ENCODE data around the gene TEX54.

DNA sequence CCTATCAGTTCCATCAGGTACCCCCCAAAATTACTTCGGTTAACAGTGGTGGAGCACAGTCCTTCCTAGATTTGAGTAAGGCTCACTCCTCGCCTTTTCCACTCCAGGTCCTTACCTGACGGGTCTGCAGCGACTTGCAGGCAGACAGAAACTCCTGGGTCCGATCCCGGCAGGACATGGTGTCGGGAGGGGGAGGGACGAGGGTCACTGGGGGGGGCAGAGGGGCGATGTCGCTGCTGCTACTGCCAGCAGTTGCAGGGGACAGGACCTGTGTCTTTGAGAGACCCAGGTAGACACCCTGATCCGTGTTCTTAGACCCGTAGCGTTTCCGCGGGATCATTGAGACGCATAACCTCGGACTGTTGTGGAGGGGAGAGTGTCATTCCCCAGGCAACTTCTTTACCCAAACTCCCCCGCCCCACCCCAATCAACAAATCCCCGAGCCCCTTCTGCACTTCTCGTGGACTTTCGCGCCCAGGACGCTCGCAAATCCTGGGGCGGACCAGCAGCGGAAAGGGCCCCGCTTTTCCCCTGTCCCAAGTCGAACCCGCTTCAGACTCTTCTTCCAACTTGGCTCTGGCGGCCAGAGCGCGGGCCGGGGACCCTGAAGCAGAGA, 1.6 kb downstream of the TEX54 start:
- TF ChIP-seq, protein P1, sequence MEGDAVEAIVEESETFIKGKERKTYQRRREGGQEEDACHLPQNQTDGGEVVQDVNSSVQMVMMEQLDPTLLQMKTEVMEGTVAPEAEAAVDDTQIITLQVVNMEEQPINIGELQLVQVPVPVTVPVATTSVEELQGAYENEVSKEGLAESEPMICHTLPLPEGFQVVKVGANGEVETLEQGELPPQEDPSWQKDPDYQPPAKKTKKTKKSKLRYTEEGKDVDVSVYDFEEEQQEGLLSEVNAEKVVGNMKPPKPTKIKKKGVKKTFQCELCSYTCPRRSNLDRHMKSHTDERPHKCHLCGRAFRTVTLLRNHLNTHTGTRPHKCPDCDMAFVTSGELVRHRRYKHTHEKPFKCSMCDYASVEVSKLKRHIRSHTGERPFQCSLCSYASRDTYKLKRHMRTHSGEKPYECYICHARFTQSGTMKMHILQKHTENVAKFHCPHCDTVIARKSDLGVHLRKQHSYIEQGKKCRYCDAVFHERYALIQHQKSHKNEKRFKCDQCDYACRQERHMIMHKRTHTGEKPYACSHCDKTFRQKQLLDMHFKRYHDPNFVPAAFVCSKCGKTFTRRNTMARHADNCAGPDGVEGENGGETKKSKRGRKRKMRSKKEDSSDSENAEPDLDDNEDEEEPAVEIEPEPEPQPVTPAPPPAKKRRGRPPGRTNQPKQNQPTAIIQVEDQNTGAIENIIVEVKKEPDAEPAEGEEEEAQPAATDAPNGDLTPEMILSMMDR (conservative IDR thresholded peaks at IDR 0.05; ENCODE audit: low read depth, low read length): no peak
- TF ChIP-seq POLR2A (IDR thresholded peaks at IDR 0.05; ENCODE audit: low read depth, low read length) (no peak), MAFK (IDR thresholded peaks at IDR 0.05; ENCODE audit: low read depth, low read length) (no peak), CHD1 (IDR thresholded peaks at IDR 0.05; ENCODE audit: low read depth, low read length) (no peak), SMC3 (IDR thresholded peaks at IDR 0.05; ENCODE audit: low read depth, low read length) (no peak), FOS (IDR thresholded peaks at IDR 0.05; ENCODE audit: low read depth, low read length) (no peak), RCOR1 (IDR thresholded peaks at IDR 0.05; ENCODE audit: insufficient replicate concordance, low read length) (no peak), MXI1 (IDR thresholded peaks at IDR 0.05; ENCODE audit: borderline replicate concordance, low read depth, low read length) (no peak), NFE2L2 (IDR thresholded peaks at IDR 0.05; ENCODE audit: low read depth, low read length) (no peak)
- TF ChIP-seq, protein P2, sequence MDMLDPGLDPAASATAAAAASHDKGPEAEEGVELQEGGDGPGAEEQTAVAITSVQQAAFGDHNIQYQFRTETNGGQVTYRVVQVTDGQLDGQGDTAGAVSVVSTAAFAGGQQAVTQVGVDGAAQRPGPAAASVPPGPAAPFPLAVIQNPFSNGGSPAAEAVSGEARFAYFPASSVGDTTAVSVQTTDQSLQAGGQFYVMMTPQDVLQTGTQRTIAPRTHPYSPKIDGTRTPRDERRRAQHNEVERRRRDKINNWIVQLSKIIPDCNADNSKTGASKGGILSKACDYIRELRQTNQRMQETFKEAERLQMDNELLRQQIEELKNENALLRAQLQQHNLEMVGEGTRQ (IDR thresholded peaks at IDR 0.05; ENCODE audit: low read depth, low read length): no peak
- TF ChIP-seq, protein P3, sequence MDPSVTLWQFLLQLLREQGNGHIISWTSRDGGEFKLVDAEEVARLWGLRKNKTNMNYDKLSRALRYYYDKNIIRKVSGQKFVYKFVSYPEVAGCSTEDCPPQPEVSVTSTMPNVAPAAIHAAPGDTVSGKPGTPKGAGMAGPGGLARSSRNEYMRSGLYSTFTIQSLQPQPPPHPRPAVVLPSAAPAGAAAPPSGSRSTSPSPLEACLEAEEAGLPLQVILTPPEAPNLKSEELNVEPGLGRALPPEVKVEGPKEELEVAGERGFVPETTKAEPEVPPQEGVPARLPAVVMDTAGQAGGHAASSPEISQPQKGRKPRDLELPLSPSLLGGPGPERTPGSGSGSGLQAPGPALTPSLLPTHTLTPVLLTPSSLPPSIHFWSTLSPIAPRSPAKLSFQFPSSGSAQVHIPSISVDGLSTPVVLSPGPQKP (IDR thresholded peaks at IDR 0.05; ENCODE audit: borderline replicate concordance, low read depth, low read length): no peak
